HepG2 (cell line): ENCODE data around the gene SPG7. TPM values are rescaled to one million over a fixed set of nuclear protein-coding genes. Genes with fewer than 3 reads are reported as not detected.

Source experiments
- CCAR2 ChIP-seq: fragments of 200-400 bp; formaldehyde crosslinking; optimal IDR thresholded peaks from 2 replicates; pipeline ENCODE3; 2018; ENCODE audit warnings: low read depth, mild to moderate bottlenecking, low read length, moderate library complexity
- CHCHD3 ChIP-seq: sonication (generic); formaldehyde crosslinking; IDR thresholded peaks from 2 replicates; pipeline ENCODE4 v1.8.0; 2022; ENCODE audit warnings: mild to moderate bottlenecking, missing genetic modification reagents, moderate library complexity
- ETS1 ChIP-seq: sonication (generic); formaldehyde crosslinking; IDR thresholded peaks from 2 replicates; pipeline ENCODE4 v1.4.0; 2020; ENCODE audit warnings: missing genetic modification reagents
- ETV6 ChIP-seq: sonication (generic); formaldehyde crosslinking; conservative IDR thresholded peaks from 2 replicates; pipeline ENCODE4 v1.4.0; 2020; ENCODE audit warnings: missing genetic modification reagents
- GPBP1L1 ChIP-seq: sonication (generic); formaldehyde crosslinking; IDR thresholded peaks from 2 replicates; pipeline ENCODE4 v1.5.0; 2020; ENCODE audit warnings: mild to moderate bottlenecking, missing genetic modification reagents
- GPN1 ChIP-seq: sonication (generic); formaldehyde crosslinking; IDR thresholded peaks from 2 replicates; pipeline ENCODE4 v1.5.1; 2020; ENCODE audit warnings: missing genetic modification reagents, borderline replicate concordance
- KAT2B ChIP-seq: fragments of 150-350 bp; IDR thresholded peaks from 2 replicates; pipeline ENCODE4 v1.6.1; 2014; ENCODE audit warnings: low read depth, low read length, borderline replicate concordance
- MEIS1 ChIP-seq: sonication (generic); formaldehyde crosslinking; IDR thresholded peaks from 2 replicates; pipeline ENCODE4 v1.9.0; 2021; ENCODE audit warnings: mild to moderate bottlenecking, missing genetic modification reagents, moderate library complexity, borderline replicate concordance
- NFAT5 ChIP-seq: sonication (generic); formaldehyde crosslinking; IDR thresholded peaks from 2 replicates; pipeline ENCODE4 v1.4.0; 2020; ENCODE audit warnings: missing genetic modification reagents
- RBFOX2 ChIP-seq: fragments of 200-400 bp; formaldehyde crosslinking; IDR thresholded peaks from 2 replicates; pipeline ENCODE4 v1.6.1; 2017; ENCODE audit warnings: low read depth, mild to moderate bottlenecking, low read length
- TBX2 ChIP-seq: sonication (generic); formaldehyde crosslinking; IDR thresholded peaks from 2 replicates; pipeline ENCODE4 v1.5.0; 2020; ENCODE audit warnings: missing genetic modification reagents, mild to moderate bottlenecking, borderline replicate concordance
- TRIM24 ChIP-seq: sonication (generic); formaldehyde crosslinking; IDR thresholded peaks from 2 replicates; pipeline ENCODE4 v1.8.0; 2022; ENCODE audit warnings: mild to moderate bottlenecking, missing genetic modification reagents
- ZNF280B ChIP-seq: sonication (generic); formaldehyde crosslinking; IDR thresholded peaks from 2 replicates; pipeline ENCODE4 v1.5.0; 2020; ENCODE audit warnings: missing genetic modification reagents, mild to moderate bottlenecking, borderline replicate concordance
- ZNF362 ChIP-seq: sonication (generic); formaldehyde crosslinking; IDR thresholded peaks from 2 replicates; pipeline ENCODE4 v1.4.0; 2020; ENCODE audit warnings: missing genetic modification reagents, mild to moderate bottlenecking, borderline replicate concordance
- ZNF546 ChIP-seq: sonication (generic); formaldehyde crosslinking; conservative IDR thresholded peaks from 2 replicates; pipeline ENCODE4 v1.8.1; 2023; ENCODE audit warnings: mild to moderate bottlenecking, missing genetic modification reagents
- ZNF552 ChIP-seq: sonication (generic); formaldehyde crosslinking; IDR thresholded peaks from 2 replicates; pipeline ENCODE4 v1.9.0; 2022; ENCODE audit warnings: missing genetic modification reagents, mild to moderate bottlenecking, borderline replicate concordance
- ZNF674 ChIP-seq: sonication (generic); formaldehyde crosslinking; IDR thresholded peaks from 2 replicates; pipeline ENCODE4 v1.5.0; 2020; ENCODE audit warnings: low read depth, mild to moderate bottlenecking, missing genetic modification reagents
- polyA plus RNA-seq, 8 experiments: library from polyadenylated mRNA; depleted of rRNA in 3 of 8; stranded (reverse) in 7 of 8; unstranded in 1 of 8; fragments of >200 nt; fragmentation: Illumina TruSeq in 4 of 8; extraction: Trizol in 4 of 8; gene quantifications; 2 replicates each; pipeline versions ENCODE4 v1.2.1 to v1.2.3, GENCODE V29; 2011 to 2016; ENCODE audit warnings: low read depth in 4 of 8, missing spikeins in 1 of 8, mixed read lengths in 1 of 8; ENCODE audit not compliant: insufficient read depth in 1 of 8
- total RNA-seq, 5 experiments: library from RNA; depleted of rRNA; stranded (reverse); fragments of >200 nt; fragmentation: Illumina TruSeq; extraction: Trizol; gene quantifications; 2 replicates each; pipeline ENCODE4 v1.2.3, GENCODE V29; 2016; ENCODE audit warnings: low read depth in 1 of 5

SPG7 gene
- total and polyA plus RNA-seq, 2 of the 13 experiments (the other 11 are each of a cell fraction or from before 2014, with no cell fraction given), result 66.0 to 136 TPM

- TF ChIP-seq GPN1 (CRISPR knock-in tag) (no peak), TRIM24 (no peak), NFAT5 (peak; percentile 38; the same call in 1 of the 2 replicates), MEIS1 (peak; percentile 96), CHCHD3 (CRISPR knock-in tag) (no peak), CCAR2 (no peak), ETS1 (CRISPR knock-in tag) (no peak), ZNF674 (no peak), ETV6 (peak; percentile 99), TBX2 (peak; percentile 98), RBFOX2 (peak; percentile 65), GPBP1L1 (CRISPR knock-in tag) (no peak), ZNF552 (CRISPR knock-in tag) (no peak), ZNF362 (0 out of 2 replicates have a peak, but pooled peaks have one; percentile 72), ZNF546 (CRISPR knock-in tag) (0 out of 2 replicates have a peak, but pooled peaks have one; percentile 58), ZNF280B (CRISPR knock-in tag) (peak; percentile 89; the same call in 1 of the 2 replicates), KAT2B (no peak)
These were observed 2.7 kb upstream of the SPG7 start (continued) for GRCh38 chr16:89505204-89506112.
